Neuron (in vitro differentiated cells): Measurements from ENCODE around the gene MAD2L1BP.

Experiments
- H2AFZ ChIP-seq: one replicate; pipeline ENCODE4 v1.6.1; 2013; ENCODE audit warnings: low read depth, mild to moderate bottlenecking, inconsistent platforms, low read length, moderate library complexity
- H3K27me3 ChIP-seq: one replicate; pipeline ENCODE4 v1.6.1; 2013; ENCODE audit warnings: low read length; ENCODE audit not compliant: insufficient read depth
- H3K36me3 ChIP-seq: one replicate; pipeline ENCODE4 v1.6.1; 2013; ENCODE audit warnings: low read length; ENCODE audit not compliant: insufficient read depth
- H3K4me1 ChIP-seq: one replicate; pipeline ENCODE4 v1.6.1; 2013; ENCODE audit warnings: low read length; ENCODE audit not compliant: insufficient read depth
- H3K4me3 ChIP-seq: 2 replicates; pipeline ENCODE4 v1.5.1; 2013; ENCODE audit warnings: mild to moderate bottlenecking, low read length, moderate library complexity
- H3K9me3 ChIP-seq: one replicate; pipeline ENCODE4 v1.6.1; 2013; ENCODE audit warnings: low read length

Gene MAD2L1BP

DNA sequence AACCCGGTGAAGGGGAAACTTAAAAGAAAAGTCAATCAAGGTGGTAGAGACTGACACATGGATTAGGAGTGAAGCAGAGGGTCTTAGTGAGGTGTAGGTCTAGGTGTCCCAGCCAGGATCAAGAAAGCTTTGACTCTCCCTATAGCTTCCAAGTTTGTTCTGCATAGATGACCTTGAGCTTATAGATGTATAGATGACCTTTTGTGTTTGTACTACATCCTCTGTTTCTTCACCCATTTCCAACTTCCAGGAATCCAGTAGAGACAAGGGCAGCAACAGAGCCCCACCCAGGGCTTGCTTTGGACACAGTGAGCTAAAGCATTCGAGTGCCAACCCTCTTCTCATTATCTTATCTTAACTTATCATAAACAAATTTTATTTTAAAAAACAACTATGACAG, 53.8 kb downstream of the MAD2L1BP start:
- Histone ChIP-seq H2AFZ (no peak overlapping the region), H3K4me3 (no peak overlapping the region), H3K9me3 (no peaks in the 10 kb centered on the region), H3K4me1 (peaks cover 18% of the 10 kb centered on the region), H3K27me3 (no peaks in the 10 kb centered on the region), H3K36me3 (no peaks in the 10 kb centered on the region)
